ENCODE measurements around the gene CLEC11A. TPM values are rescaled to one million over a fixed set of nuclear protein-coding genes. Genes with fewer than 3 reads are reported as not detected.
A peak's percentile ranks its signal among the peaks of the same experiment; 100 is the strongest.
"Not testable (repeated sequence)": the region's sequence is repeated elsewhere in the genome, so short reads cannot be mapped to it uniquely, and the experiment has no call there.

Gene CLEC11A
- polyA plus RNA-seq, 1 donor (not counting 4 experiments of a cell fraction or from before 2014, with no cell fraction given): 0.56 TPM

DNA sequence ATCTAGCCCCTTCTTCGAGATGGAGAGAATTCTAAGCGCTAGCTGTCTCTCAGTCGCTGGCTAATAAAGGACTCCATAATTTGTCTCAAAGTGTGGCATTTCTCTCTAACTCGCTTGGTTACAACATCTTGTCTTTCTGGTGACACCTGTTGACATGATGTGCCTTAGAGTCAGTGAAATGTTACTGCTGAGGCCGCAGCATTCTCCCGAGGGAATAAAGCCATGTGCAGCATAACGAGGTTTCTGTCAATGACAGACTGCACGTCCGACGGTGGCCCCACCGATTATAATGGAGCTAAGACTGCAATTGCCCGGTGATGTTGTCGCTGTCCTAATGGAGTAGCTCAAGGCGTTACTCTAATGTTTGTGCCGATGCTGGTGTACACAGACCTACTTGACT is 26.8 kb downstream of the CLEC11A start:
- H3K4me3 ChIP-seq (ENCODE audit: control insufficient read depth in 2 of 3, extremely low read depth in 1 of 3, insufficient read depth in 2 of 3, low read depth in 1 of 3, low read length in 3 of 3): no peak overlapping the region
- H4K20me1 ChIP-seq (ENCODE audit: control insufficient read depth, extremely low read depth, insufficient read depth, low read length): no peaks in the 10 kb centered on the region
- TF ChIP-seq, protein P1, sequence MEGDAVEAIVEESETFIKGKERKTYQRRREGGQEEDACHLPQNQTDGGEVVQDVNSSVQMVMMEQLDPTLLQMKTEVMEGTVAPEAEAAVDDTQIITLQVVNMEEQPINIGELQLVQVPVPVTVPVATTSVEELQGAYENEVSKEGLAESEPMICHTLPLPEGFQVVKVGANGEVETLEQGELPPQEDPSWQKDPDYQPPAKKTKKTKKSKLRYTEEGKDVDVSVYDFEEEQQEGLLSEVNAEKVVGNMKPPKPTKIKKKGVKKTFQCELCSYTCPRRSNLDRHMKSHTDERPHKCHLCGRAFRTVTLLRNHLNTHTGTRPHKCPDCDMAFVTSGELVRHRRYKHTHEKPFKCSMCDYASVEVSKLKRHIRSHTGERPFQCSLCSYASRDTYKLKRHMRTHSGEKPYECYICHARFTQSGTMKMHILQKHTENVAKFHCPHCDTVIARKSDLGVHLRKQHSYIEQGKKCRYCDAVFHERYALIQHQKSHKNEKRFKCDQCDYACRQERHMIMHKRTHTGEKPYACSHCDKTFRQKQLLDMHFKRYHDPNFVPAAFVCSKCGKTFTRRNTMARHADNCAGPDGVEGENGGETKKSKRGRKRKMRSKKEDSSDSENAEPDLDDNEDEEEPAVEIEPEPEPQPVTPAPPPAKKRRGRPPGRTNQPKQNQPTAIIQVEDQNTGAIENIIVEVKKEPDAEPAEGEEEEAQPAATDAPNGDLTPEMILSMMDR (optimal IDR thresholded peaks at IDR 0.05 in 1 of 3, IDR thresholded peaks at IDR 0.05 in 1 of 3, conservative IDR thresholded peaks at IDR 0.05 in 1 of 3; ENCODE audit: extremely low read depth in 1 of 3, insufficient read depth in 2 of 3, low read length in 3 of 3): no peak
- TF ChIP-seq EZH2 (IDR thresholded peaks at IDR 0.05; ENCODE audit: low read length): no peak
- no peak overlapping the region for H3K27ac ChIP-seq (ENCODE audit: control insufficient read depth, insufficient read depth, low read length)
- no peak overlapping the region for H3K4me2 ChIP-seq (ENCODE audit: control insufficient read depth, extremely low read depth, insufficient read depth, low read depth, low read length)
- no peaks in the 10 kb centered on the region for H3K9me1 ChIP-seq (ENCODE audit: control insufficient read depth, extremely low read depth, insufficient read depth, low read length)
- dilution Hi-C loops (cut with MboI; ENCODE audit: extremely low pct_ligation_motif_present, low sequenced_read_pairs): no loop called here
- no peaks in the 10 kb centered on the region for H3K79me2 ChIP-seq (ENCODE audit: control insufficient read depth, insufficient read depth, low read length)
- no peaks in the 10 kb centered on the region for H3K36me3 ChIP-seq (ENCODE audit: control insufficient read depth in 2 of 2, extremely low read depth in 1 of 2, insufficient read depth in 2 of 2, low read length in 2 of 2)
- no peak for DNase-seq (ENCODE audit: low read depth, low spot score)
- no peak overlapping the region for H2AFZ ChIP-seq (ENCODE audit: control insufficient read depth, low read length)
- no peak for FAIRE-seq
- H3K27me3 ChIP-seq (ENCODE audit: control insufficient read depth, extremely low read depth, insufficient read depth, low read length): no peaks in the 10 kb centered on the region
- H3K9me3 ChIP-seq (ENCODE audit: control insufficient read depth, low read depth, low read length): no peaks in the 10 kb centered on the region
- no peak overlapping the region for H3K9ac ChIP-seq (ENCODE audit: control insufficient read depth, extremely low read depth, insufficient read depth, low read length)
- no peaks in the 10 kb centered on the region for H3K4me1 ChIP-seq (ENCODE audit: control insufficient read depth, extremely low read depth, insufficient read depth, low read length)

GRCh38 chr19:50753879-50754278 is 30.7 kb downstream of the CLEC11A start:
- dilution Hi-C loops (cut with MboI; ENCODE audit: extremely low pct_ligation_motif_present, low sequenced_read_pairs): no loop called here
- Histone ChIP-seq H3K4me2 (ENCODE audit: control insufficient read depth, extremely low read depth, insufficient read depth, low read depth, low read length) (no peak overlapping the region), H3K4me1 (ENCODE audit: control insufficient read depth, extremely low read depth, insufficient read depth, low read length) (no peaks in the 10 kb centered on the region), H2AFZ (ENCODE audit: control insufficient read depth, low read length) (no peak overlapping the region), H3K27me3 (ENCODE audit: control insufficient read depth, extremely low read depth, insufficient read depth, low read length) (no peaks in the 10 kb centered on the region), H4K20me1 (ENCODE audit: control insufficient read depth, extremely low read depth, insufficient read depth, low read length) (no peaks in the 10 kb centered on the region), H3K36me3 (ENCODE audit: control insufficient read depth in 2 of 2, extremely low read depth in 1 of 2, insufficient read depth in 2 of 2, low read length in 2 of 2) (no peaks in the 10 kb centered on the region), H3K9me3 (ENCODE audit: control insufficient read depth, low read depth, low read length) (no peaks in the 10 kb centered on the region), H3K27ac (ENCODE audit: control insufficient read depth, insufficient read depth, low read length) (no peak overlapping the region), H3K4me3 (ENCODE audit: control insufficient read depth in 2 of 3, extremely low read depth in 1 of 3, insufficient read depth in 2 of 3, low read depth in 1 of 3, low read length in 3 of 3) (no peak overlapping the region), H3K9ac (ENCODE audit: control insufficient read depth, extremely low read depth, insufficient read depth, low read length) (no peak overlapping the region), H3K9me1 (ENCODE audit: control insufficient read depth, extremely low read depth, insufficient read depth, low read length) (no peaks in the 10 kb centered on the region), H3K79me2 (ENCODE audit: control insufficient read depth, insufficient read depth, low read length) (no peaks in the 10 kb centered on the region)
- TF ChIP-seq, protein P1 (optimal IDR thresholded peaks at IDR 0.05 in 1 of 3, IDR thresholded peaks at IDR 0.05 in 1 of 3, conservative IDR thresholded peaks at IDR 0.05 in 1 of 3; ENCODE audit: extremely low read depth in 1 of 3, insufficient read depth in 2 of 3, low read length in 3 of 3): no peak
- no peak for TF ChIP-seq EZH2 (IDR thresholded peaks at IDR 0.05; ENCODE audit: low read length)
- DNase-seq (ENCODE audit: low read depth, low spot score) (no peak), FAIRE-seq (no peak)

- H3K4me3 ChIP-seq (ENCODE audit: control insufficient read depth in 2 of 3, extremely low read depth in 1 of 3, insufficient read depth in 2 of 3, low read depth in 1 of 3, low read length in 3 of 3); H3K9me3 ChIP-seq (ENCODE audit: control insufficient read depth, low read depth, low read length); H3K79me2 ChIP-seq (ENCODE audit: control insufficient read depth, insufficient read depth, low read length); H3K27me3 ChIP-seq (ENCODE audit: control insufficient read depth, extremely low read depth, insufficient read depth, low read length); H3K36me3 ChIP-seq (ENCODE audit: control insufficient read depth in 2 of 2, extremely low read depth in 1 of 2, insufficient read depth in 2 of 2, low read length in 2 of 2); H3K9ac ChIP-seq (ENCODE audit: control insufficient read depth, extremely low read depth, insufficient read depth, low read length); H2AFZ ChIP-seq (ENCODE audit: control insufficient read depth, low read length); H3K27ac ChIP-seq (ENCODE audit: control insufficient read depth, insufficient read depth, low read length); H3K9me1 ChIP-seq (ENCODE audit: control insufficient read depth, extremely low read depth, insufficient read depth, low read length); H3K4me1 ChIP-seq (ENCODE audit: control insufficient read depth, extremely low read depth, insufficient read depth, low read length); dilution Hi-C loops (cut with MboI; ENCODE audit: extremely low pct_ligation_motif_present, low sequenced_read_pairs); H3K4me2 ChIP-seq (ENCODE audit: control insufficient read depth, extremely low read depth, insufficient read depth, low read depth, low read length); DNase-seq (ENCODE audit: low read depth, low spot score); H4K20me1 ChIP-seq (ENCODE audit: control insufficient read depth, extremely low read depth, insufficient read depth, low read length): not testable (repeated sequence)
- FAIRE-seq: peak; percentile 58
These were observed 33.1 kb downstream of the CLEC11A start for GRCh38 chr19:50756244-50756643.

- H3K4me3 ChIP-seq (ENCODE audit: control insufficient read depth in 2 of 3, extremely low read depth in 1 of 3, insufficient read depth in 2 of 3, low read depth in 1 of 3, low read length in 3 of 3); dilution Hi-C loops (cut with MboI; ENCODE audit: extremely low pct_ligation_motif_present, low sequenced_read_pairs); FAIRE-seq; H3K27ac ChIP-seq (ENCODE audit: control insufficient read depth, insufficient read depth, low read length); DNase-seq (ENCODE audit: low read depth, low spot score); H3K9ac ChIP-seq (ENCODE audit: control insufficient read depth, extremely low read depth, insufficient read depth, low read length); H3K36me3 ChIP-seq (ENCODE audit: control insufficient read depth in 2 of 2, extremely low read depth in 1 of 2, insufficient read depth in 2 of 2, low read length in 2 of 2); H3K9me1 ChIP-seq (ENCODE audit: control insufficient read depth, extremely low read depth, insufficient read depth, low read length); H3K27me3 ChIP-seq (ENCODE audit: control insufficient read depth, extremely low read depth, insufficient read depth, low read length); H3K4me2 ChIP-seq (ENCODE audit: control insufficient read depth, extremely low read depth, insufficient read depth, low read depth, low read length); H3K79me2 ChIP-seq (ENCODE audit: control insufficient read depth, insufficient read depth, low read length); H3K9me3 ChIP-seq (ENCODE audit: control insufficient read depth, low read depth, low read length); H4K20me1 ChIP-seq (ENCODE audit: control insufficient read depth, extremely low read depth, insufficient read depth, low read length); H3K4me1 ChIP-seq (ENCODE audit: control insufficient read depth, extremely low read depth, insufficient read depth, low read length); H2AFZ ChIP-seq (ENCODE audit: control insufficient read depth, low read length): not testable (repeated sequence)
These were observed 34.5 kb downstream of the CLEC11A start for GRCh38 chr19:50757624-50758023.
